Brain microvascular endothelial cell (primary cell): Measurements from ENCODE around the gene ATAD3C.
"Not testable (repeated sequence)": the region's sequence is repeated elsewhere in the genome, so short reads cannot be mapped to it uniquely, and the experiment has no call there.

ENCODE experiments used
- DNase-seq: peaks from one replicate; pipeline ENCODE4 v3.0.0-alpha.2; 2020
- H3K27ac ChIP-seq: fragments of 250-450 bp; sonication (Bioruptor Pico); 2 replicates; pipeline ENCODE4 v1.5.1; 2020; ENCODE audit warnings: mild to moderate bottlenecking, moderate library complexity
- H3K27me3 ChIP-seq: fragments of 250-450 bp; sonication (Bioruptor Pico); replicated peaks from 2 replicates; pipeline ENCODE4 v1.5.1; 2020; ENCODE audit warnings: mild to moderate bottlenecking
- H3K36me3 ChIP-seq: fragments of 250-450 bp; sonication (Bioruptor Pico); replicated peaks from 2 replicates; pipeline ENCODE4 v1.5.1; 2020; ENCODE audit warnings: mild to moderate bottlenecking
- H3K4me3 ChIP-seq: 2 replicates; pipeline ENCODE4 v1.5.1; 2011; ENCODE audit warnings: low read depth, mild to moderate bottlenecking, control low read depth, low read length, moderate library complexity
- in situ Hi-C: cut with HindIII; loops from 2 replicates; pipeline ENCODE4 v1.10.0; 2017; ENCODE audit warnings: low sequenced_read_pairs, low pct_ligation_motif_present
- TF ChIP-seq, protein P1 (sequence below): IDR thresholded peaks from 2 replicates; pipeline ENCODE4 v1.5.1; 2011; ENCODE audit warnings: low read depth, mild to moderate bottlenecking, moderate library complexity, low read length, control low read depth, inconsistent platforms; ENCODE audit errors: missing control alignments

The ATAD3C gene

GRCh38 chr1:1507305-1507704 is 57.8 kb downstream of the ATAD3C start:
- TF ChIP-seq, protein P1, sequence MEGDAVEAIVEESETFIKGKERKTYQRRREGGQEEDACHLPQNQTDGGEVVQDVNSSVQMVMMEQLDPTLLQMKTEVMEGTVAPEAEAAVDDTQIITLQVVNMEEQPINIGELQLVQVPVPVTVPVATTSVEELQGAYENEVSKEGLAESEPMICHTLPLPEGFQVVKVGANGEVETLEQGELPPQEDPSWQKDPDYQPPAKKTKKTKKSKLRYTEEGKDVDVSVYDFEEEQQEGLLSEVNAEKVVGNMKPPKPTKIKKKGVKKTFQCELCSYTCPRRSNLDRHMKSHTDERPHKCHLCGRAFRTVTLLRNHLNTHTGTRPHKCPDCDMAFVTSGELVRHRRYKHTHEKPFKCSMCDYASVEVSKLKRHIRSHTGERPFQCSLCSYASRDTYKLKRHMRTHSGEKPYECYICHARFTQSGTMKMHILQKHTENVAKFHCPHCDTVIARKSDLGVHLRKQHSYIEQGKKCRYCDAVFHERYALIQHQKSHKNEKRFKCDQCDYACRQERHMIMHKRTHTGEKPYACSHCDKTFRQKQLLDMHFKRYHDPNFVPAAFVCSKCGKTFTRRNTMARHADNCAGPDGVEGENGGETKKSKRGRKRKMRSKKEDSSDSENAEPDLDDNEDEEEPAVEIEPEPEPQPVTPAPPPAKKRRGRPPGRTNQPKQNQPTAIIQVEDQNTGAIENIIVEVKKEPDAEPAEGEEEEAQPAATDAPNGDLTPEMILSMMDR = no peak
- in situ Hi-C loops = no loop called here
- no peak overlapping the region for H3K4me3 ChIP-seq

GRCh38 chr1:1508775-1509464 is 59.4 kb downstream of the ATAD3C start:
- DNase-seq, H3K36me3 ChIP-seq, H3K4me3 ChIP-seq, H3K27ac ChIP-seq, in situ Hi-C loops, H3K27me3 ChIP-seq: not testable (repeated sequence)

More at GRCh38 chr1:1507305-1507704, 57.8 kb downstream of the ATAD3C start:
- Histone ChIP-seq H3K27me3 (no peaks in the 10 kb centered on the region), H3K27ac (no peak overlapping the region), H3K36me3 (no peaks in the 10 kb centered on the region)
- no peak for DNase-seq

DNA sequence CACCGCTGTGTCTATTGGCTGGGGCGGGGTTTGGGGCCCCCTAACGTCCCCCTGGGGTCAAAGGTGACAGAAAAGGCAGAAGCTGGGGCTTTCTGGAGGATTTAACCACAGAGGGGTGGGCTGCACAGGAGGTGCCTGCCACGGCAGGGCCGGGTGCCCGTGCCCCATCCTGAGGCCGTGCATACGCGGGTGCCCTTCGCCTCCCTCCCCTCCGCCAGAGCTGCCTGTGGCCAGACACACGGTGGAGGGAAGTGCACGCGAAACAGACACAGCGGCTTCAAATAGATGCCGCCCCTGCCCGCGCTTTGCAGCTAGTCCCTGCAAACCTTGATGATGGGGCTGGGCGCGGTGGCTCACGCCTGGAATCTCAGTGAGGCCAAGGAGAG is 60.0 kb downstream of the ATAD3C start:
- H3K4me3 ChIP-seq, H3K27ac ChIP-seq, H3K36me3 ChIP-seq, H3K27me3 ChIP-seq, in situ Hi-C loops, DNase-seq: not testable (repeated sequence)

GRCh38 chr1:1510912-1511532 is 61.5 kb downstream of the ATAD3C start:
- Histone ChIP-seq H3K27me3 (no peaks in the 10 kb centered on the region), H3K4me3 (peak overlapping the region; percentile 92), H3K27ac (peak overlapping the region; percentile 96), H3K36me3 (no peaks in the 10 kb centered on the region)
- peak; percentile 15 for DNase-seq
- TF ChIP-seq, protein P1 = peak; percentile 12
- in situ Hi-C loops = no loop called here

GRCh38 chr1:1511533-1512285 is 62.2 kb downstream of the ATAD3C start, which contains the start of gene ATAD3A:
ATAD3A (plus strand) TSS chr1:1512162; CDS start chr1:1512269, 107 bp downstream.
- DNase-seq = peak; percentile 96
- H3K36me3 ChIP-seq = peaks cover 5% of the 10 kb centered on the region
- TF ChIP-seq, protein P1 = no peak
- H3K27ac ChIP-seq = peak within 1 kb of the TSS; percentile 96
- in situ Hi-C loops = no loop called here
- H3K27me3 ChIP-seq = no peaks in the 10 kb centered on the region
- peak within 1 kb of the TSS; percentile 92 for H3K4me3 ChIP-seq

GRCh38 chr1:1512425-1512824 is 62.9 kb downstream of the ATAD3C start:
- peak overlapping the region; percentile 62 for H3K4me3 ChIP-seq
- H3K27me3 ChIP-seq, H3K36me3 ChIP-seq, DNase-seq, H3K27ac ChIP-seq, in situ Hi-C loops: not testable (repeated sequence)

DNA sequence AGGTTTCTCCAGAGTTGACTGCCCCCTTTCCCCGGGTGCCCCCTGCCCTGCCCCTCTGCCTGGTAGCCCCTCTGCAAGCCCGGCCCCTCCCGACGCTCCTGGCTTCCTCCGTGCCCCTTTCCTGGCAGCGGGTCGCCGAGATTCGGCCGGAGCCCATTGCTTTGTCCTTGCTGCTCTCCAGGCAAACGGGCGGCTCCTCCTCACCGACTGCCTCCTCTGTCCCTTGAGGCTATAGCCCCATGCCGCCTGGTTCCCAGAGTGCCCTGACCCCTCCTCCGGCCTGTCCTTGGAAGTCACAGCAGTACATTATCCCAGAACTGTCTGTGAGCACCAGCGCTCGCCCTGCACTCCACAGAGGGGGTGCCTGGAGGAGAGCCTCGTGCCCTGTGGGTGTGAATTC is 64.2 kb downstream of the ATAD3C start:
- in situ Hi-C loops, H3K27ac ChIP-seq, DNase-seq, H3K27me3 ChIP-seq: not testable (repeated sequence)
- peak overlapping the region; percentile 9 for H3K4me3 ChIP-seq
- H3K36me3 ChIP-seq = peaks cover 12% of the 10 kb centered on the region

DNA sequence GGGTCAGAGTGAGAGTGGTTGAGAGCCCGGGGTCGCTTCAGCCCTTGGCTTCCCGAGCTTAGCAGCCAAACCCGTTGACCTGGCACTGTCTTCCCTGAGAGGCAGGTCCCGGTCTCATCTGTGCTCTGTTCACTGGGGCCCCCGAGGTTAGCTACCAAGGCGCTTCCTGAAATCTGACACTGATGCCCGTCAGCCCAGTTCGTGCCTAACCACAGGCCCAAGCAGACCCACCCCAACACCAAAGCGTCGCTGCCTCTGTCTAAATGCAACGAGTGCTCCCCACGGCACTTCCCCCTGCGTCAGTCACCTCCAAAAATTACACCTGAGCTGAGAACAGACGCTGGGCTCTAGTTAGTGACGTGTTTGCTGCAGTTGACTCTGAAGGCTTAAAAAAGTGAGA is 64.9 kb downstream of the ATAD3C start:
- H3K4me3 ChIP-seq, H3K27me3 ChIP-seq, in situ Hi-C loops, DNase-seq, H3K27ac ChIP-seq: not testable (repeated sequence)
- peaks cover 13% of the 10 kb centered on the region for H3K36me3 ChIP-seq

DNA sequence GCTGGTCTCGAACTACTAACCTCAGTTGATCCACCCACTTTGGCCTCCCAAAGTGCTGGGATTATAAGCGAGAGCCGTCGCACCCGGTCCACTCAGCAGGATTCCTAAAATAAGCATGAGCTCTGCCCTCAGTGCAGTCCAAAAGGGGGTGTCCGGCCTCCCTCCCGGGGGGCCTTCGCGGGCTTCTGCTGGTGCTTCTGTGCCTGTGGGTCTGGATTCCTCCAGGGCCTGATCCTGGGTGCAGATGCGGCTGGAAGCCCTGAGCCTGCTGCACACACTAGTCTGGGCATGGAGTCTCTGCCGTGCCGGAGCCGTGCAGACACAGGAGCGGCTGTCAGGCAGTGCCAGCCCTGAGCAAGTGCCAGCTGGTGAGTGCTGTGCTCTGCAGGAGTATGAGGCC is 67.4 kb downstream of the ATAD3C start:
- H3K4me3 ChIP-seq, H3K27ac ChIP-seq, DNase-seq, H3K27me3 ChIP-seq, in situ Hi-C loops: not testable (repeated sequence)
- H3K36me3 ChIP-seq = peaks cover 28% of the 10 kb centered on the region
